Choroid plexus epithelial cell (primary cell): ENCODE results near the gene RANBP1.

Experiments used
- DNase-seq: peaks from one replicate; pipeline ENCODE4 v3.0.0-alpha.2; 2010; ENCODE audit warnings: low read depth
- H3K4me3 ChIP-seq: 2 replicates; pipeline ENCODE4 v1.5.1; 2011; ENCODE audit warnings: low read depth, mild to moderate bottlenecking, control low read depth, low read length, moderate library complexity
- CTCF ChIP-seq: conservative IDR thresholded peaks from 2 replicates; pipeline ENCODE4 v1.5.1; 2011; ENCODE audit warnings: low read depth, mild to moderate bottlenecking, control low read depth, inconsistent platforms, low read length, moderate library complexity

RANBP1 gene

GRCh38 chr22:20109411-20110358 lies 6.2 kb upstream of the RANBP1 start:
- no peak overlapping the region for H3K4me3 ChIP-seq
- TF ChIP-seq CTCF, result no peak
- DNase-seq, result no peak

DNA sequence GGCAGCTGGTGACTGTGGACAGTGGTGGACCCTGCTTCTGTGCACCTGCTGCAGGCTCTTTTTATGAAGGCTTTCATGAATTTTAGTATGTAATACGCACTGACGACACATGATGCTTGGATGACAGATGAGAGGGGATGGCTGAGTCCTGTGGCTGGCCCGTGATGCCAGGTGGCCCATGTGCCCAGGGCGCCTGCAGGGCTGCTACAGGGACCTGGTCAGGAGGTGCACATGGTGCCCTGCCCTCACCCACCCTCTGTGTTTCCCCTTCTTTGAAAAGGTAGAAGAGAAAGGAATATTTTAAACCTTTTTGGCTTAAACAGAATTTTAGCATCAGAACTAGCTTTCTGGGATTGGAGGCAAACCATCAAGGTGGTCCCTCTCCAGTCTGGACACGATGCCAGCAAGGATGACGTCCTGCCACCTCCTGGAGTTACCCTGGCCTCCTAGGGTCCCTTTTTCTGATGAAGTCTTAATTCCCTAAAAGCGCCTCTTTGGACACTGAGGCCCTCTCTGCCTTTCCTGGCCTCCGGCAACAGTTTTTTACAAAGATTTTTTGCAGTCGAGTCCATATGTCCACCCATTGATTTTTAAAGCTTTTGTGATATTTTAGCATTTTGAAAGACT lies 5.4 kb upstream of the RANBP1 start:
- TF ChIP-seq CTCF, result no peak
- no peak for DNase-seq
- no peak overlapping the region for H3K4me3 ChIP-seq

DNA sequence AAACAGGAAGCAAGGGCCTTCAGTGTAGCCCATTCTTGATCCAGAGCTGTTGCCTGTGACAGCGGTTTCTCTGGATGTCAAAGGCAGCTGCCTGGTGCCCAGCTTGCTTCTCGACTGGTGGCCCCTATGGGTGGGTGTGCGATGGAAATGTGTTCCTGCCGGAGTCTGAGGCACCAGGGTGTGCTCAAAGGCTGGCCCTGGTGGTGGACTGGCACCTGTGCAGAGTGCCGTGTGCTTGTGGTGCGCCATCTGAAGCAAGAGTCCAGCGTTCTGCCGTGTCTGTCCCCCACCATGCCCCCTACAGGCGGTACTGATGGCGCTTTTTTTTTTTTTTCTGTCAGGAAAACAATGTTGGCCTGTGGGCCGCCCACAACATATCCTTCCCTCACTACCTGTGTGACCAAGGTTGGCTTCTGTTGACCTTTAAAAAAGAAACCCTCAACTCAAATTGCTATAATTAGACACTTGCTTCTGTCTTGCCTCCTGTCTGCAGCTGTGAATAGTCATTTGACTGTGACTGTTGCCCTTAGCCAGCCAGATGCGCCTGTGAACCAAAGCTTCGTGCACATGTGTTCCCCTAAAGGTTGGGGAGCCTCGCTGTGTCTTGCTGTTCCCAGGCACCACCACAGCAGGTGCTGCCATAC lies 4.7 kb upstream of the RANBP1 start:
- TF ChIP-seq CTCF, result peak; percentile 56
- peak; percentile 33 for DNase-seq
- no peak overlapping the region for H3K4me3 ChIP-seq

DNA sequence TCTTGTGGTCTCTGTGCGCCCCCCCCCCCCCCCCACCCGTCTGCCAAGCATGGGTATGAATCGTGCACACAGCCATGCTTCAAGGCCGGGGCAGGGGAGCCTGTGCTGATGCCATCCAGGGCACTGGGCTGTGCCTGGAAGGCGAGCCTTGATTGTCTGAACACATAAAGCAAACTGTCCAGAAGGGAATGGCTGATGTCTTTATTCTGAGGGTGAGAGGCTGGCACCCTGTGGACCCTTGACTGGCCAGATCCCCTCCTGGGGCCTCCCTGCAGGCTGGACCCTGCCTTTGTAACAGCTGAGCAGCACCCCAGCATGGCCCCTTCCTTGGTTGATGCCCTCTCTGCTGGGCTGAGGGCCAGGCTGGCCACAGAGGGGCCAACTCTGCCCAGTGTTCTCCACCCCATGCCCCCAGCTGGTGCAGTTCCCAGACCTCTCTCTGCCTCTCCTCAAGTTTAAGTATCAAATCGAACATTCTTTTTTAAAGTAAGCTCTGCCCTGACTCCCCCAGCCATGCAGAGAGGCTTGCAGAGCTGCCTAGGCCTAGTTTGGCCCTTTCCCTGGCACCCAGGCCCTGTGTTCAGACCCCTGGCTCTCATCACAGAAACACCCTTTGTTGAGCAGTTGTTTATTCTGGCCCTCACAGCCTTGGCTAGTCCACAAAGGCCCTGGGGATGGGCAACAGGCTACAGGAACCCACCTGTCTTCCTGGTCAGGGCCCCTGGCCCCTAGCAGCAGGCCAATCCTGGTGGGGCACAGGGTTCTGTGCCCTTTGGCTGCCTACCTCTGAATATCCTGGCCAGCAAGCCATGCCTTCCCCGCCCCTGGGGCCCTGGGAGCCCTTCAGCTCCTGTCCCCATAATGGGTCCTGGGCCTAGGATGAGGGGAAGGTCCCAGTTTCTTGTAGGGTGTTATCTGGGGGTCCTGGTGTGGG lies 3.9 kb upstream of the RANBP1 start:
- TF ChIP-seq CTCF, result no peak
- no peak overlapping the region for H3K4me3 ChIP-seq
- DNase-seq, result no peak

DNA sequence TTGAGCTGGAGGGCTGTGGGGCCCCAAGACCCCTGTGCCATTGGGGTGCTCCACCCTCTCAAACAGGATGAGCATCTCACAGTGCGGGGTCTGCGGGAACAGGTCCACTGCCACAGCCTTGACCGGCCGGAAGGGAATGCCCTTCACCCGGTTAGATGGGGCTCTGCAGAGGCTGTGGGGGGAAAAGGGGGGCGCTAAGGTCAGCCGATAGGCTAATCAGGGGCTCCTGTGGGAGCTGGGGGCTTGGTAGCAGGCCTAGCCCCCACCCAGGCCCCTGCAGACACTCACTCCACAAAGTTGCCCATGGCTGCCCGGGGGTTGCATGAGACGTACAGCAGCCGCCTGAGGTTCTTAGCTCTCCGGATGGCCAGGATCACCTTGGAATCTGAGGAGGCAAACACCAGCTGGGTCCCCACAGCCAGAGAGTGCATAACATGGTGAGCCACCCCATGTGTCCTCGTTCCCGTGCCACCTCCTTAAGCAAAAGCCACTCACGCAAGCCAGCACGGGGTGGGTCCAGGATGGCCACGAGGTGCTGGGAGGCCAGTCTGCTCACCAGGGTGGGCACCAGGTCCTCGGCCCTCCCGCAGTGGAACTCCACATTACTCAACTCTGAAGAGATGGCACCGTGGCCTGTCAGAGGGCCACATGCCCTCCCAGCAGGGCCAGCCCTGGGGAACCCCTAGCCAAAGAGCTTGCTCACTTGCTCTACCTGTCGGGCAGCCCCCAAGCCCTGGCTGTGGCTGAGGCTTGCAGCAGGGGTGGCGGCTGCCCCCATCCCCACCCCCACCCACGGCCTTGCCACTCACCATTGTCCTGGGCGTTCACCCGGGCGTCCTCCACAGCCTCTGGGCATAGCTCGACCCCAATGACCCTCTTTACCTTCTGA lies 3.0 kb upstream of the RANBP1 start:
- no peak overlapping the region for H3K4me3 ChIP-seq
- no peak for TF ChIP-seq CTCF
- DNase-seq, result no peak
